Duodenal mucosa (tissue), 2 donors: ENCODE data around the gene MR1.

Experiments used
- H3K27ac ChIP-seq: one replicate; pipeline ENCODE4 v1.7.0; 2013; ENCODE audit warnings: low read depth, low read length
- H3K27me3 ChIP-seq, 2 donors: one replicate each; pipeline ENCODE4 v1.7.0; 2013; ENCODE audit warnings: low read length in 2 of 2, control low read depth in 1 of 2; ENCODE audit not compliant: insufficient read depth in 2 of 2, control insufficient read depth in 1 of 2
- H3K36me3 ChIP-seq, 2 donors: one replicate each; pipeline ENCODE4 v1.7.0; 2013; ENCODE audit warnings: low read length in 2 of 2, control low read depth in 1 of 2; ENCODE audit not compliant: insufficient read depth in 2 of 2, control insufficient read depth in 1 of 2
- H3K4me1 ChIP-seq, 2 donors: one replicate each; pipeline ENCODE4 v1.7.0; 2013; ENCODE audit warnings: low read length in 2 of 2, control low read depth in 1 of 2; ENCODE audit not compliant: insufficient read depth in 2 of 2, control insufficient read depth in 1 of 2
- H3K4me3 ChIP-seq, 2 donors: one replicate each; pipeline ENCODE4 v1.7.0; 2013; ENCODE audit warnings: low read length in 2 of 2, low read depth in 1 of 2
- H3K9ac ChIP-seq, 2 donors: one replicate each; pipeline ENCODE4 v1.7.0; 2013; ENCODE audit warnings: low read length in 2 of 2, low read depth in 1 of 2
- H3K9me3 ChIP-seq, 2 donors: one replicate each; pipeline ENCODE4 v1.7.0; 2013; ENCODE audit warnings: low read length in 2 of 2, control low read depth in 1 of 2; ENCODE audit not compliant: control insufficient read depth in 1 of 2

The MR1 gene

DNA sequence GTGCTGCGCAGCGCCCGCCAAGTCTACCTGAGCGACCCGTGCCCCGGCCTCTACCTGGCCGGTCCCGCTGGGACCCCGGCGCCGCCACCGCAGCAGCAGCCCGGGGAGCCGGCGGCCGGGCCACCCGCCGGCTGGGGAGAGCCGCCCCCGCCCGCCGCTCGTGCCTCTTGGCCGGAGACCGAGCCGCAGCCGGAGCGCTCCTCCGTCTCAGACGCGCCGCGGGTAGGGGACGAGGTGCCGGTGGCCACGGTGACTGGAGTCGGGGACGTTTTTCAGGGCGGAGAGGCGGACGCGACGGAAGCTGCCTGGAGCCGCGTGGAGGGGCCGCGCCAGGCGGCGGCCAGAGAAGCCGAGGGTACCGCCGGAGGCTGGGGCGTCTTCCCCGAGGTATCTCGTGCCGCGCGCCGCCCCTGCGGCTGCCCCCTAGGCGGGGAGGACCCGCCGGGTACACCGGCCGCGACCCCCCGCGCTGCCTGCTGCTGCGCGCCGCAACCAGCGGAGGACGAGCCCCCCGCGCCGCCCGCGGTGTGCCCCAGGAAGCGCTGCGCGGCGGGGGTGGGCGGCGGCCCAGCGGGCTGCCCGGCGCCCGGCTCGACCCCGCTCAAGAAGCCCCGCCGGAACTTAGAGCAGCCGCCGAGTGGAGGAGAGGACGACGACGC is 55.4 kb downstream of the MR1 start:
- Histone ChIP-seq H3K4me1 (peaks cover 30 to 40% of the 10 kb centered on the region in 2 donors), H3K27ac (peak overlapping the region; percentile 92), H3K36me3 (peaks cover 0 to 5% of the 10 kb centered on the region in 2 donors), H3K9ac (peak overlapping the region; percentile 90), H3K27me3 (no peaks in the 10 kb centered on the region), H3K9me3 (no peaks in the 10 kb centered on the region), H3K4me3 (peak overlapping the region; percentile 93 to 98)

DNA sequence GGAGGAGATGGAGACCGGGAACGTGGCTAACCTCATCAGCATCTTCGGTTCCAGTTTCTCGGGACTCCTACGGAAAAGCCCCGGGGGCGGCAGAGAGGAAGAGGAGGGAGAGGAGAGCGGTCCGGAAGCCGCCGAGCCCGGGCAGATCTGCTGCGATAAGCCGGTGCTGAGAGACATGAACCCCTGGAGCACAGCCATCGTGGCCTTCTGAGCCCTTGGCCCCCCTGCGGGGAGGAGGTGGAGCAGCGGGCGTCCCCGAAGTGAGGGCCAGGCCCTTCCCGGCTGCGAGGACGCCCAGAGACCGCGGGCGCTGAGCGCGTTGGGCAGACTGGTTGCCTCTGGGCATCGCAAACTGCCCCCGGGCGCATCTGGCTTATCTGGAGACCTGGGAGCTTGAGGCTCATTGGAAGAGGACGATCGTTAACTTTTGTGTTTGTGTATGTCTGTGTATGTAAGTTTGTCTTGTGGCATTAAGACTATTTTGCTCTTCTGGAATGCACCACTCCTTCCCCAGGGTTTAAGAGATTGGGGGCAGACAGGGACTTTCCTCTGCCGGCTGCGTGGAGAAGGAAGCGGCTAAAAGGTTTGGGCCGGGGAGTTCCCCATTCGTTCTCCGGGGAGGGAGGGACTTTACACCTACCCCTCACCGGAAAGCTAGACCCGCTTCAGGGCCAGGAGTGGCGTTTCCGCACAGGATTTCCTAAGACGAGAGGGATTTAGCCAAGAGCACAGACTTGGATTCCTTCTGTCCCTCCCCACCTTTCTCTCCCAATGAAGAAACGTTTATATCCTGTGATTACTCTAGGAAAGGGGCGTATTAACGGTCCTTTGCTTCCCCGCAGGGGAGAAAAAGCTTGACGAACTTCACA is 56.1 kb downstream of the MR1 start:
- H3K4me1 ChIP-seq: peaks cover 30 to 40% of the 10 kb centered on the region in 2 donors

DNA sequence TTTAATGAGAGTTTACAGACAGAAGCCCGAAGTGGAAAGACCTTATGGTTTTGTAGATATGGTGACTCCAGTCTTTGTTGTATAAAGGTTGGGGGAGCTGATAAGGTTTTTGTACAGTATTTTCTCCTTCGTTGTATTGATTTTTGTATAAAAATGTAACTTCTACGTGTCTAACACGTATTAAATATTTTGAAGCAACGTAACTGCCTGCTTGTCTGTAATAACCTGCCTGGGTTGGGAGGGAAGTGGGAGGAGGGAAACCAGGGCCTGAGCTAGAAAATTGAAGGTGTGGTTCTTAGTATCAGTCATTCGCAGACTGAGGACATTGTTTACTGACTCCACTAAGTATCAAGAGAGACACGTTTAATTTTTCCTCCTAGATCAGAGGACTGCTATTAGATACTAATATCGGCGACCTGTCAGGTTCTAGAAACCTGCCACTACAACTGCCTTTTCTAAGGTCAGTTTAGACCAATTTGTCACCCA is 56.9 kb downstream of the MR1 start:
- peaks cover 30 to 40% of the 10 kb centered on the region in 2 donors for H3K4me1 ChIP-seq
- H3K36me3 ChIP-seq: peaks cover 0 to 5% of the 10 kb centered on the region in 2 donors
- H3K9ac ChIP-seq: peak overlapping the region; percentile 90
- no peaks in the 10 kb centered on the region for H3K9me3 ChIP-seq
- peak overlapping the region; percentile 93 to 98 for H3K4me3 ChIP-seq
- peak overlapping the region; percentile 92 for H3K27ac ChIP-seq
- H3K27me3 ChIP-seq: no peaks in the 10 kb centered on the region

More for the DNA sequence above, 56.1 kb downstream of the MR1 start:
- Histone ChIP-seq H3K27me3 (no peaks in the 10 kb centered on the region), H3K27ac (peak overlapping the region; percentile 92), H3K9ac (peak overlapping the region; percentile 90), H3K9me3 (no peaks in the 10 kb centered on the region), H3K4me3 (peak overlapping the region; percentile 93 to 98), H3K36me3 (peaks cover 0 to 5% of the 10 kb centered on the region in 2 donors)

DNA sequence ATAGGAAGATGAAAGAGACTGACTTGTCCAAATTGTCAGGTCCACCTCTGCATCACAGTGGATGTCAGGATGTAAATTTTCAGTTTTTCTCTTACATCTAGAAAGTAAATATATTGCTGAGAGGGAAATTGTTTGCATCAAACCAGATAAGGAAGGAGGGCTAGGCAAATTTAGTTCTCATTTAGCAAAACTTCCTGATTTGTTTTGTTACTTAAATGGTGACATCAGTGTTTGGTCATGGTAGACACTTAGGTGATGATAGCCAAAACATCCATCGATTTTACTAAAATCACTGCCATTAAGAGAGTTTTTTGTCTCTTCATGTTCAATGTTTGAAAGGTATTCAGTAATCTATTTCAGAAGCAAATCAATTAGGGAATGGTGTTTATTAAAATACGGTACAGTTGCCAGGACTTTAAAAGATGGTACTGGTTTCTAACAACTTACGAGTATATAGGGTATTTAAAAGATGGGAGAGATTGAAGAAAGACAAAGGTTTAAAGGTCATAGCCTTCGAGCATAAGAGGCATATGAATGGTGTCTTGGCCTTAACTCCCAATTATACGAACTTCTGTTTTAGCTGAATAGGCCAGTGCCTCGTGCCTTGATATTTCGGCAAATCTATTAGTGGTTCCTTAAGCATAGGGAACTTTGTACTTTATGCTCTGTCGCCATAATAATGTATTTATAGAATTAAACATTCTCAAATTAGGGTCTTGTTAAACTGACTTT is 57.7 kb downstream of the MR1 start:
- Histone ChIP-seq H3K4me3 (peak overlapping the region; percentile 93 to 98), H3K9me3 (no peaks in the 10 kb centered on the region), H3K36me3 (peaks cover 0 to 5% of the 10 kb centered on the region in 2 donors), H3K27me3 (no peaks in the 10 kb centered on the region), H3K27ac (peak overlapping the region; percentile 28), H3K9ac (peak overlapping the region; percentile 90), H3K4me1 (peaks cover 30 to 40% of the 10 kb centered on the region in 2 donors)

DNA sequence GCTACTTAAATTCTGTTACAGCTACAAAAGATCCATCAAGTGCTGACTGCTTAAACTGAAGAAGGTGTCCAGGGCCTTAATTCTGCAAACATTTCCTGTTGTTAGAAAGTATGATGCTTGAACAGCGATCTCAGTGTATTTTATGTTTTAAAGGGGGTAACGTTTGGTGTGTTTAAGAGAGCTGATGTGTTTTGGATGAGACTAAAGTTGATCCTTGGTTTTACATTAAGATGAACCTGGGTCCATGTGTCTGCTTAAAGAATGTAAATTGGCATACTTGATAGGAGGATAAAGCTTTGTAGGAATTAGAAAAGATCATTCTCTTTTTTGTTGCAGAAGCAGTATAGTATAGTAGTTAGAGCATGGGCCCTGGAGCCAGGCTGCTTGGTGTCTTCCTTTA is 58.3 kb downstream of the MR1 start:
- Histone ChIP-seq H3K27me3 (no peaks in the 10 kb centered on the region), H3K9ac (no peak overlapping the region), H3K36me3 (peaks cover 0 to 5% of the 10 kb centered on the region in 2 donors), H3K27ac (no peak overlapping the region), H3K9me3 (no peaks in the 10 kb centered on the region), H3K4me3 (peak overlapping the region; percentile 20 to 93), H3K4me1 (peaks cover 30 to 42% of the 10 kb centered on the region in 2 donors)

DNA sequence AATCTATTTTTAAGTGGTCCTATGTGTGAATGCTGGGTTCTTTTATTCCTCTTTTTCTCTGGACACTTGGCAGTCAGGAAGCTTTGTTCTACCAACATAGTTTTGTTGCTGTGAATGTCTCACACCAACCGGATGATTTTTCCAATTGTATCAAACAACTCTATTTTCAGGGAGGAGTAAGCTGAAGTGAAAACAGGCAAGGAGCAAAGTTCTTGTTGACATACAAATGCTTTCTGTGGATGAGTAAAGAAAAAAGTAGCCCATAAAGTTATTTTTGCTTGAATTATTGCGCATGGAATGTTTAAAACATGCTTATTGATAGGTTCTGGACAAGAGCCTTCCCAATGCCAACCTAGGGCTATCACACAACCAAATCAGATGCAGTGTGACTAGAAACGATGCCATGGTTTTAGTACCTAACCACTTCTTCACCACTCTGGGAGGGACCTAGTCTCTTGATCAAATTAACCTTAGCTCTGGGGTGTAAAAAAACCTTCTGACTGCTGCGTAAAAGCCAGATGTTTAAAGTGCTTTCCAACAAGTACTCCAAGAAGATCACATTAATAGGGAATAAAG is 59.2 kb downstream of the MR1 start:
- no peak overlapping the region for H3K27ac ChIP-seq
- peak overlapping the region in 1 of 2 donors; percentile 21 for H3K4me3 ChIP-seq
- peaks cover 0 to 5% of the 10 kb centered on the region in 2 donors for H3K36me3 ChIP-seq
- no peaks in the 10 kb centered on the region for H3K27me3 ChIP-seq
- H3K4me1 ChIP-seq: peaks cover 29 to 40% of the 10 kb centered on the region in 2 donors
- no peak overlapping the region for H3K9ac ChIP-seq
- H3K9me3 ChIP-seq: no peaks in the 10 kb centered on the region

DNA sequence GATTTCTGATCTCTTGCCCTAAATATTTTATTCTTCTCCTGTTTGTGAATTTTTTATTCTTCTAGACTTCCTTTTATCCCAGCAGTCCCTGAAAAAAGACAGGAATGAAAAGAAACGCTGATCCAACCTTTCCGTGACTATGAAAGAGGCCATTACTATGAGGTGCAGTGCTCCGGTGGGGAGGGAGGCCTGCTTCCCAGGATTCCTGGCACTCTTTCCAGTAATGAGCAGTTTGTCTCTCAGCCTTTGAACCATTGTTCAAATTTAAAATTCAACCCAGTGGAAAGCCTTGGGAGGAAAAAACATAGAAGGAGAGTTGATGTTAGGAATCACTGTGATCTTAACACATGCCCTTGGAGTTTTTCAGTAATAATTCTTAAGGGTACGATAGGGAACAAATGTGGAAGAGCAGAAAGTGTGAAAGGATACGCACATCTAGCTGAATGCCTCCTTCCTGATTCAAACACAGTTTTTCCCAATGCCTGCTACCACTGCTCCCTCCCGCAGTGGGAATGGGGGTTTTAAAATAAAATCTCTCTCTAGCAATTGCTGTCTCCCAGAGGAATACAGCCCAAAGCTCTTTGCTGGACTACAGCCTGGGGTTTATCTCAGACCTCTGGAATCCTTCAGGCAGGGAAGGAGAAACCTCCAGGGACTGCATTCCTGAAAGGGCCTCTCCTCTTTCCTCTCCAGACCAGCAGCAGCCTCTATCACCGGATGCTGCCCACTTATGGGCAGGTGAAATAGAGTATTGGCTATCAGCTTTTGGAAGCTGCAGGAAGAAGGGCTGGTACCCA is 60.8 kb downstream of the MR1 start:
- peaks cover 0 to 5% of the 10 kb centered on the region in 2 donors for H3K36me3 ChIP-seq
- no peaks in the 10 kb centered on the region for H3K9me3 ChIP-seq
- H3K4me1 ChIP-seq: peaks cover 26 to 45% of the 10 kb centered on the region in 2 donors
- peaks cover 0 to under 1% of the 10 kb centered on the region in 2 donors for H3K27me3 ChIP-seq
- no peak overlapping the region for H3K27ac ChIP-seq
- H3K4me3 ChIP-seq: no peak overlapping the region
- no peak overlapping the region for H3K9ac ChIP-seq

DNA sequence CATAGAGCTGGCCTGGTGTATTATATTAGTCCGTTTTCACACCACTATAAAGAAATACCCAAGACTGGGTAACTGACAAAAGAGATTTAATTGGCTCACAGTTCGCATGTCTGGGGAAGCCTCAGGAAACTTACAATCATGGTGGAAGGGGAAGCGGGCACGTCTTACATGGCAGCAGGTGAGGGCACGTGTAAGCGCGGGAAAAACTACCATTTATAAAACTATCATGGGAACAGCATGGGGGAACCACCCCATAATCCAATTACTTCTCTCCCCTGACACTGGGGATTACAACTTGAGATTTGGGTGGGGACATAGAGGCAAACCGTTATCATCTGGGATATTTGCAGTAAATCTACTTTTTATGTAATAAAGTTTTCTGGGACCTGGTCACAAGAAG is 61.5 kb downstream of the MR1 start:
- peaks cover 26 to 51% of the 10 kb centered on the region in 2 donors for H3K4me1 ChIP-seq
- no peak overlapping the region for H3K27ac ChIP-seq
- no peak overlapping the region for H3K9ac ChIP-seq
- H3K9me3 ChIP-seq: no peaks in the 10 kb centered on the region
- H3K27me3 ChIP-seq: peaks cover 0 to 3% of the 10 kb centered on the region in 2 donors
- no peak overlapping the region for H3K4me3 ChIP-seq
- peaks cover 0 to 5% of the 10 kb centered on the region in 2 donors for H3K36me3 ChIP-seq

DNA sequence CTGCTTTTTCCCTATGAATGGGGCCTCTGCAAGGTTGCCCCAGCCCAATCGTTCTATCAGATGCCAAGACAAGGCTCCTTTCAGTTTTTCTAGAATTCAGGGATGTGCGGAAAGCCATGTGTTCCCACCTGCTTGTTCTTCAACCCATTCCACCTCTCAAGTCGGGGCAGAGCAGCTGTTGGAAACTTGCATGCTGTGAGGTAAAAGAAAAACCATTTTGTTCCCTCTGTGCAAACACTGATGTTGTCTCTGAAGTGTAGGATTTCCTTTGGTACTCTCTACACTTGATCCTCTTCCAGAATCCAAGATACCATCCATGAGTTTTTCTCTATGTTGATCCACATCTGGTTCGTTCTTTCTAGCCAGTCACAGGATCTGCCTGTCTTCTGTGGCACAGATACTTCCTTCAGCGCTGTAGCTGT is 62.0 kb downstream of the MR1 start:
- no peak overlapping the region for H3K4me3 ChIP-seq
- no peak overlapping the region for H3K9ac ChIP-seq
- H3K27ac ChIP-seq: peak overlapping the region; percentile 17

More for the DNA sequence above, 62.0 kb downstream of the MR1 start:
- peaks cover 0 to 3% of the 10 kb centered on the region in 2 donors for H3K27me3 ChIP-seq
- H3K4me1 ChIP-seq: peaks cover 21 to 56% of the 10 kb centered on the region in 2 donors
- no peaks in the 10 kb centered on the region for H3K9me3 ChIP-seq
- peaks cover 0 to 5% of the 10 kb centered on the region in 2 donors for H3K36me3 ChIP-seq
